Stimulated activated CD4-positive, alpha-beta T cell treated with anti-CD3 and anti-CD28 coated beads, Interleukin-12 subunit alpha, Interleukin-12 subunit beta, amount 100 ng/mL, for 24 hours (primary cell): Measurements from ENCODE around the gene CPA4.
A peak's percentile ranks its signal among the peaks of the same experiment; 100 is the strongest.

Experiments used
- DNase-seq, 2 experiments: peaks; one replicate each; pipeline ENCODE4 v3.0.0-alpha.2; 2020; ENCODE audit warnings: low read depth in 2 of 2

The CPA4 gene

DNA sequence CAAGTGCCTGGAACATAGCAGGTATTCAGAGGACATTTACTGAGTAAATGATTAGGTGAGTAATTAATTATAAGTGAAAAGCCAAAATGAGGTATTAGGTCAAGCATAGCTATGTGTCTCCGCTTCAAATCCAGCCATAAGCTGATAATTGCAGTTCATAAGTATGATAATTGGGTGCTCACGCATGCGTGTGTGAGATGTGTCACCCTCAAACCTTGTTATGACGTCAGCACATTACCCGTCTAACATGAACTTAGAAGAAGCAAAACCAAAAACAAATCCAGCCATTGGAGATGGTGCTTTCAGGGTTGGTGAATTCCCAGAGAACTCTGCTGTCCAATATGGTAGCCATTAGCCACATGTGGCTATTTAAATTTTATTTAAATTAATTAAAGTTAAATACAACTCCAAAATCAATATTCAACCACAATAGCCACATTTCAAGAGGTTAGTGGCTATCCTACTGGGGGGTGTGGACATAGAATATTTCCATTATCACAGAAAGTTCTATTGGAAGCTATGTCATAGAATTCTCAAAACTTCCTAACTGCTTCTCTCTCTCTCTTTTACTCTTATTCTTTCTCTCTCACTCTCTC, 51.4 kb downstream of the CPA4 start, which contains the start of gene CPA5:
Gene CPA5 (plus strand): TSS at position 546 of the 596 bp plus-strand sequence. CDS start 1,670 bp downstream, outside the sequence.
- DNase-seq, result no peak

DNA sequence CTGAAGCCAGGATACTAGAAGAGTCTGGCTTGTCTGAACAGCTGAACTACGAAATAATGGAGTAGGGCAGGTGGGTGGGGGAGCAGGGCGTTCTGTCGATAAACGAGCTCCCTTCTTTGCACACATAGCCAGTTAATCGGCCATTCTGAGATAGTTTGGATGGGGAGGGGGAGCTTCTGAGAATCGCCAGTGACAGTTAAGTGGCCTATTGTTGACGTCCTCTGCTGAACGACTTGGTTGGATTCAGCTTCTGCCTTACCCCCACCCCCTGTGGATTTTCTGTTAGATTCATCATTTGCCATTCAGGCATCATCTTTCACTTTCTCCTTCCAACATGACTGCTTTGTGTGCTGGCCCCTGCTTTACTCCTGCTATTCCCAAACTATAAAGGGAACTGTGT, 52.2 kb downstream of the CPA4 start:
- DNase-seq, result no peak

DNA sequence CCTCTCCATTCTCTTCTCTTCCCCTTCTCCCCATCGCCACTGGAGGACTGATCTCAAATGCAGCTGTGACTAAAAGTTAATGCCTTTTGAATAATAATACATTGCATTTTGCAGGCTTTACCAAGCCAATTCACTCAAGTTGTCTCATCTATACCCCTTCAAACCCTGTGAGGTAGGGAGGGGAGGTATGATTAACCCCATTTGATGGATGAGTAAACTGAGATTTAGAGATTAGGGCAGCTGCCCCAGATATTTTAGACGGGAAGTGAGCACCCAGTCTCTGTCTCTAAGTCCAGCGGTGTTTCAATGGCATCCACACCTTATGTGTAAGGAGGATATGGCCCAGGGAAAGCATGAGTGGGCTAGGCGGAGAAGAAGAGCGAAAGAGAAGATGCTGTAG, 52.8 kb downstream of the CPA4 start:
- no peak for DNase-seq

DNA sequence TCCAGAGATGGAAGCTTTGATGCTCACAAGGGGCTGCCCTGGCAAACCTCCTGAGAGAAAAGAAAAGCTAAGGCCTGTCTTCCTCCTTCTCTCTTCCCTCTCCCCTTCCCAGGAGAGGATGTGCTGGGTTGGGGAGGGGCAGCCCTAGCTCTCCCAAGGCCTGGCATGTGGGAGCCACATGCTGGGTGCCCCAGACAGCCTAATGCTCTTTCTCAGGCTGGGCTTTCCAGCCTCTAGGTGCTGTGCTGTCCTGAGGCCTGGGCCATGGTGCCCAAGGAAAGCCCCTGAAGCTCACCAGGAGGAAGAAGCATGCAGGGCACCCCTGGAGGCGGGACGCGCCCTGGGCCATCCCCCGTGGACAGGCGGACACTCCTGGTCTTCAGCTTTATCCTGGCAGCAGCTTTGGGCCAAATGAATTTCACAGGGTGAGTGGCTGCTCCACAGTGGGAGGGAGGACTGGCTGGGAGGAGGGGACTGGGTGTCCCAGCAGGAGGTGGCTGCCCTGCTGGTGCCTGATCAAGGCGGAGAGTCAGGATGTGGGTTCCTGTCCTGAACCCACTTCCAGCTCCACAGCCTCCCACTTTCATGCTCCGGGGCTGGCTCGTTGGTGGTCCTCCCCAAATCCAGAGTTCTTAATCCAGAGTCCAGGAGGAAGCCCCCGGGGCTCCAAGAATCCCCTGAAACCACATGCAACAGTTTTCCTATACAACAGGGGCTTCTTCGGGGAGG, 53.4 kb downstream of the CPA4 start:
- no peak for DNase-seq

DNA sequence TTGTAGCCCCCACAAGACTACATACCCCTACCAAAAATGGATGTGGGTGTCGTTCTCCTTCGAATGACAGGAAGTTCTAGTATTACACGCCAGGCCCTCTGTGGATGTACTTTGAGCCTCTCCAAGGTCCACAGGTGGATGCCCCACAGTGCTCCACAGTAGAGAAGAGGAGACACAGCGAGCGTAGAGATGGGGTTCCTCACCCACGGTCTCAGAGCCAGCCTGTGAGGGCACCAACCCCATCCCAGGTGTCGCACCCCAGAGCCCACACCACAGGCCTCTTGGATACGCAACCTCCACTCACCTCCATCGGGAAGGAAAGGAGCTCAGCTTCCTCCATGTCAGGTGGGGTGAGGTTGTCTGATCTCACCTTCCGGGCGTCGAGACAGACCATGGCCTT, 54.0 kb downstream of the CPA4 start:
- no peak for DNase-seq

DNA sequence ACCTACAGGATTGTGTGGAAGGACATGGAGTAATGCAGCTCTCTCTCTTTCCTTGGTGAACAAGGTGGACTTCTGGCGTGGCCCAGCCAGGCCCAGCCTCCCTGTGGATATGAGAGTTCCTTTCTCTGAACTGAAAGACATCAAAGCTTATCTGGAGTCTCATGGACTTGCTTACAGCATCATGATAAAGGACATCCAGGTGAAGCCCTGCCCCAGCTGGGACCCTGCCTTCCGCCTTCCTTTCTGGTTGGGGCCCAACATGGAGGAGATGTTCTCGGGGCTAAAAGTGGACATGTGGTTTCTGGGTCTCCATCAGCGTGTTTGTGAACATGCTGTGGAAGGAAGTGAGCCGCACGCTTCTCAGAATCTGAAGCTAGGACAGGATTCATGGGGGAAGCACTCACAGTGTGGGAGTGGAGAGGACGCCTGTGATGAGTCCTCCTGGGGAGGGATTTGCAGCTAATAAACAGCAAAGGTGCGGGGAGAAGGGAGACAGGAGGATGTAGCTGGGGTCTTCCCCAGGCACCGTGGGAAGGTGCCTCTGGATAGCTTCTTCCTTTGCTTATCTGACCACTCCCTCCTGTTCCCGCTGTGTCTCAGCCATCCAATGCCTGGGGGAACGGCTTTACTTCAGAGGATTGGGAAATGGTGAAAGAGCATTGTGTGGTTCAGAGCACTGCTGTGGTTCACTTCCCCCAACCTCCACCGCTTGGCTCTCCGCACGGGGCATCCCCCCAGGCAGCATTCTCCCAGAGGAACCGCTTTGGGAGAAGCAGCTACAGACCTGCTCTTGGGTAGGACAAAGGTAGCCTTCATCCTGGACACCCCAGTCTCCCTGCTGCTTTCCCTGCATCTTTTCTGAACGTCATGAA, 57.2 kb downstream of the CPA4 start:
- DNase-seq, result no peak

DNA sequence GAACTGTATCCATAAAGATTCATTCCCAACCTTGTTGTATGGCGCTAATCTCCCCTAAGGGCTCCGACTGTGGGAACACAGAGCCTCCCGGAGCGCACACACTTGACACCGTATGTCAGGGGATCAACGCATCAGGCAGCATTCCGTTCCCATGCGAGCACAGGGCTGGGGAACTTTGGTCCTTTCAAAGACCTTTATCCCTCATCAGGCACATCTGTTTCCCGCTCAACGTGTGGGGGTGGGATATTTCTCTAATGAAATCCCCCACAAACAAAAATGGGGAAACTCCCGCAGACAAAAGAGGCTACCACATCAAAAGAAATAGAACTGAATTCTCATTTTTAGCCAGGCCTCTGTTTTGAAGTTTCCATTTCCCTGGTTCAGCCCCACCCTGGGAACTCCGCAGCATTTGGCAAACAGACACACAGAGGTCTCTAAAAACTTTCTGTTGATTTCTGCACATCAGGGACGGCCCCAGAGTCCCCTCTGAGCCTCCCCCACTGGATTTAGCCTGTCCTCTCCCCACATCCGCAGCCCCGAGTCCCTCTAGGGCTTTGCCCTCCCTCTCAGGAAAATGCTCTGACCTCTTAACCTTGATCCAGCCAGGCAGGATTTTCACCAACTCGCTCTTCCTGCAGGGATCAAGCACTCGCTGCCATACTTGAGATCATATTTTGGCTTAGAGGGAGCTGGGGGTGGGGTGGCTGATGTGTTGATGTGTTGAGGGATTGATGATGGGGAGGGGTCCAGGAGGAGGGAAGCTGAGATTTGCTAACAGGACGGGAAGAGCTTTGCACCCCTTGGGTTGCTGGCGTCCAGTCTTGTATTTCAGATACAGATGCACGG, 58.2 kb downstream of the CPA4 start:
- DNase-seq, result no peak

DNA sequence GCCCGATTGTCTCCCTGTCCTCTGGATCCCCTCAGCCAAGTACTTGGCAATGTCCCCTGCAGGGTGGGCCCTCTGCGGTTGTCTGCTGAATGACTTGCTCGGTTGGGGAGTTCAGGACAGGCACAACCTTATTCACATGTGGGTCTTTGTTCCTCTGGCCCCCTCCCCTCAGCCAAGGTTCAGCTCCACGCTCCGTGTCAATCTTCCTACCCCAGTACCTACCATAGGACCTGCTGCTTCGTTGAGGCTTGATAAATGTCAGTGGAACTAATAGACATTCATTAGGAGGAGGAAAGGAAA, 58.8 kb downstream of the CPA4 start:
- no peak for DNase-seq

DNA sequence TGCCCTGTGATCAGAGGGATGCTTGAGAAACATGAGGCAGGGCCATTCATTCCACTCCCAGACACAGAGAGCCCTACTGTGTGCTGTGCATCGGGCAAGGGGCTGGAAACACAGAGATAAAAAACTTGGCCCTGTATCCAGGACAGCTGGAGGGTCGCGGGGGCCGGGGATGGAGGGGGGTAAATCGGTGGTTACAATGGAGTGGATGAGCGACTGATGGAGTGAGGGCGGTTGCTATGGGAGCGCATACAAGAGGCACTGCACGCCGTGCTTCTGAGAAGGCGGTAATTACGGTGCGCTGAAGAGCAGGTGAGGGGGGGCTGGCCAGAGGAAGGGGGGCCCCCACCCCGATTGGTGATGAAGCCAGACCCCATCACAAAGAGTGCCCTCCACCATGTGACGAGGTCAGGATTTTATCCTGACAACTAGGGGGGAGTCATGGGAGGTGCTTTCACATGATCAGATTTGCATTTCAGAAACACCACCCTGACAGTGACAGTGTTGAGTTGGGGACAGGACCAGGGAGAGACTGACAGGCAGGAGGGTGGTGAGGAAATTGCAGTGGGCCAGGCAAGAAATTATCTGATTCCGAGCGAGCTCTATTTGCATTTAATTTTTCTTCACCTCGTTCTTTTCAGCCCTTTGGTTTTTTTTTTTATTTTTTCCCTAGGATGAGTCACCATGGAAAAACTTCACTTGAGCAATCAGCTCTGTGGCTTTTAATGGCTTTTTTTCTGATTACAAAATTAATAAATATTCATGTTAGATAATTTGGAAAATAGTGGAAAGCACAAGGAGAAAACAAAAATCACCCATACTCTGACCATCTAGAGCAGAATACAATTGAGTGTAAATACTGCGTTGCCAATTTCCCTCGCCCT, 59.5 kb downstream of the CPA4 start:
- no peak for DNase-seq

DNA sequence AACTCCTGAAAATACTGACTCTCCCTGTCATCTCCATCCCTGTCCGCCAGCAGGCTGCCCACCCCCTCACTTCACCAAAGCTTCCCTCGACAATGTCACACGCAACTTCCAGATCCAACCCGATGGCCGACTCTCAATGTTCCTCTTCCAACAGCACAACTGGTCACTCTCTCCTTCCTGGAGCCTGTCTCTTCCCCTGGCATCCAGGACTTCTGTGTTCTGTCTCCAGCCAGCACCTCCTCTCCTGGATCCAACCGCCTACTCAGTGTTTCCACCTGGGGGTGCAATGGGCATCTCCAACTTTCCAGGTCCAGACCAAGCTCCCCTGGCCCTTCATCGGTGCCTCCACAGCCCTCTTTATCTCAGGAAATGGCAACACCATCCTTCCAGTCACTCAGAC, 60.2 kb downstream of the CPA4 start:
- no peak for DNase-seq

DNA sequence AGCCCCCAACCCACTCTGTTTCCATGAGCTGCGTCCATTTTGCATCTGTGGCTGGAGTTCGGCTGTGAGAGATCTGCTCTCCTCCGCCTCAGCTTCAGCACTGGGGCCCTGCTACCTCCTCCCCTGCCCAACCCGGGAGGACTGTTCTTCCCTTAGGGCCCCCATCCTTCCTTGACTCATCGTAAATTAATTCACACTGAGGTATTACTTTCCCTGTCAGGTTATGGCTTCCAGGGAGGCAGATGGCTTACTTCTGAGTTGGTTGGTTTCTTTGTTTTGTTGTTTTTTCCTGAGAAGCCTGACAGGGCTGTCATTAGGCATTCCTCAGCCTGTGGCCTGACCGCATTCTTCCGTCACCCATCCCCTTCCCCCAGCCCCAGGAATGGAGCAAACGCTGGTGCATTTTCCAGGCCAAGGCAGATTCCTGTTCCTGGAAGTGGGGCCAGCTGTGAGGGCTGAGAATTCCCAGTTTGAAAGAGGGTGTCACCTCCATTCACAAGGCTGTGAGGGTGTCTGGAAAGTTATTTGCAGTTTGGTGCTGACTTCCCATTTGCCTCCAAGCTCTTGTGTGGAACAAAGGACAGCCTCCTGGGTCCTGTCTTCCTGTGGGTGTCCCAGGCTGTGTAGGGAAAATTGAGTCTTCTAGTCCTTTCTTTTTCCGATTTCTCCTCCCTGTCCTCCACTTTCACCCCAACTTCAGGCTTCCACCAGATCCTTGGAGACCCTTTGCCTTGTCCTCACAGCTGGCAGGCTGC, 63.3 kb downstream of the CPA4 start:
- DNase-seq, result no peak

DNA sequence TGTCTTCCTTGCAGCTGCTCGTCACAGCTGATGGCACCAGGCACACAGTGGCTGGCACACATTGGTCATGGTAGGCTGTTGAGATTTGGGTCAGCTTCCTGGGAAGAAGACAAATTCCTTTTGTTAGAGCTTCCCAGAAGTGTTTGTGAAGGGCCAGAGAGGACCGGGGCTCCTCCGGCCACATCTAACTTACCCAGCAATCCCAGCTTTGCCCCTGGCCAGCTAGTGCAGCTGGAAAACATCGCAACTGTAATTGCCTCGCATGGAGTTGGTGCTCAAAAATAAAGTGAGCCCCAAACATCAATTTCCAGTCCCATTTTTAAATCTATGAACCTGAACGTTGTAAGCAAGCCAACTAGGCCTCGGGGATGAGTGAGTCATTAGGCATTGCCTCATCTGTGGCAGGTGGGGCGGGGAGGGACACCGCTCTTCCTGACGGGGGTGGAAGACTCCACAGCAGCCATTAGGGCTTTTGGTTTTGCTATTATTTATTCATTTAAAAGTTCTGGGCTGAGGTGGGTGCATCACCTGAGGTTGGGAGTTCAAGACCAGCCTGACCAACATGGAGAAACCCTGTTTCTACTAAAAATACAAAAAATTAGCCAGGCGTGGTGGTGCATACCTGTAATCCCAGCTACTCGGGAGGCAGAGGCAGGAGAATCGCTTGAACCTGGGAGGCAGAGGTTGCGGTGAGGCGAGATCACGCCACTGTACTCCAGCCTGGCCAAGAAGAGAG, 64.1 kb downstream of the CPA4 start:
- no peak for DNase-seq

DNA sequence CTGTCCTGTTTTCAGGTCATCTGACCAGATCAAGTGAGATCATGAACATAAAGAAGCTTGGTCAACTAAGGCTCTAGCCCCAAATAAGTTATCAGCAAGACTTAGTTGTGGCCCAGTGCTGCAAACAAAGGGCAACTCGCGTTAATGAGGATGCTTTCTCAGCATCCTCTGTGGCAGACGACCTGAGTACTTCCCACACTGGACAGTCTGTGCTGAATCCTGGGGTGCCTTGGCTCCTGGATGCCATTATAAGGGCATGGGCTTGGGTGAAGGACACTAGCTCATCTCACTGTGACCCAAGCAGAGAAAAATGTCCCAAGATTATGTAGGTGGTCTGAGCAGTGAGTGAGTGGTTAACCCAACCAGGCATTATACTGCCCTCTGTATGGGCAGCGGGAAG, 65.5 kb downstream of the CPA4 start:
- no peak for DNase-seq

DNA sequence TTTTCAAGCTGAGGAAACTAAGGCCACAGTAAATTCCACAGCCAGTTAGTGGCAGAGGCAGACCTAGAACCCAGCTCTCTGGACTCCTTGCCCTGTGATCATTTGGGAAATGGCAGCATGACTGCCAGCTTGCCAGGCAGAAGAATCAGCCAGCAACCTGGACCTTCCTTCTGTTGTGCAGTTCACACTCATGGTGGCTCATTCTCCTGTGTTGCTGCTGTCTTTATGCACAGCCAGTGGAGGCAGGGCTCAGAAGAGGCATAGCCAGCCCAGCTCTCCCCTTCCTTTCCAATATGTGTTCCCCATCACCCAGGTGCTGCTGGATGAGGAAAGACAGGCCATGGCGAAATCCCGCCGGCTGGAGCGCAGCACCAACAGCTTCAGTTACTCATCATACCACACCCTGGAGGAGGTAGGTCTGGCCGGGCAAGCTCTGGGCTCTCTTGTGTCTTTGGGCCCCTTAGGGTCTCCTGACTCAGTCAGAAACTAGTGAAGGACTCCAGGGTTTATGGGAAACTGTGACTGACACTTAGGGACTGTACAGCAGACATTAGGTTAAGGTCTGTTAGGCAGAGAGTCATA, 66.4 kb downstream of the CPA4 start:
- no peak for DNase-seq

DNA sequence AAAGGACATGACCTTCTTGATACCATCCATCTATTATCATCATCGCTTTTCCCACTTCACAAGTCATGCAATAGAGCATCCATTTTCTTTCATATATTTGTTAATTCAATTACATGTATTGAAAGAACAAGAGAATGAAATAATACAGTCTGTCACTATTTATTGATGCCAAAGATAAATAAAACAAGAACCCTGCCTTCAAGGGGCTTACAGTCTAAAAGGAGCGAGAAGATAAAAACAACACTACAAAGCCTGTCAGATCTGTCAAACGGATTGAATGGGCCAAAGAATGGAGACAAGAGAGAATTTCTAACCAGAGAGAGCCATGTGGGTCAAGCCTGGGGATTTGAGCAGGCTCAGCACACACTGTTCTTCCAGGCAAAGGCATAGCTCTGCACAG, 67.6 kb downstream of the CPA4 start:
- DNase-seq, result no peak

DNA sequence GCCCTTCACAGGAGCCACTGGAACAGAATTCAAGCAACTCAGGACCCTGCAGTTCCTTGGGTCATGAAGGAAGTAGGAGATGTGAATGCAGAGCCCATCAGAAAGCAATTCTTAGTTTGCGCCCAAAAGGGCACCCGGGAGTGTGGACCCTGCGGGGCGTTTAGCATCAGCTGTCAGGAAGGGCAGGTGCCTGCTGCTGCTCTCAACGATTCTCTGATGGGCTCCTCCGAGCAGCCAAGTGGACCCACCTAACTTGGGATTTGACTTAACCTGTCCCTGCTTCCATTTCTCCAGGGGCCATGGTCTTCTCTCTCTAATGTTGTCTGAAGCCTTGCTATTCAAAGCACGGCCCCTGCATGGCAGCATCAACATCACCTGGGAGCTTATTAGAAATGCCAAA, 68.7 kb downstream of the CPA4 start:
- no peak for DNase-seq

DNA sequence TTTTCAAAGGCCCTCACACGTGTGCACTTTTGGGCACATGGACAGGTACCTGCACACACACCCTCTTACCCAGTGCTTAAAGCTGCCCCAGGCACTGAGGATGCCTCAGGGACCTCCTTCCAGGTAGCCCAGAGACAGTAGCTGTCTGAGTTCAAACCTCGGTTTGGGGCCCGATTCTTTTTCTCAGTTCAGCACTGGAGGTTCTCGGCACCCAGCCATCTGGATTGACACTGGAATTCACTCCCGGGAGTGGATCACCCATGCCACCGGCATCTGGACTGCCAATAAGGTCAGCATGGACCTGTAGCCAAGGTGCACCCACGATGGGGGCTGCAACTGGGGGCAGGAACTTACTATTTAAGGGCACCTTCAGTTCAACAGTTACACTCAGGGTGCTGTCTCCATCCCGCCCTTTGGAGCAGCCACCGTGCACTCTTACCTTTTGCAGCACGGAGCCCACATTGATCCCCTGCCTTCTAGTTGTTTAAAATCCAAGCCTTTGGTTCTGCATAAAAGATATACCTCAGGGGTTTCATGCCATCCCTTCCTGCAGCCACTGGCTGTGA, 69.4 kb downstream of the CPA4 start:
- no peak for DNase-seq

DNA sequence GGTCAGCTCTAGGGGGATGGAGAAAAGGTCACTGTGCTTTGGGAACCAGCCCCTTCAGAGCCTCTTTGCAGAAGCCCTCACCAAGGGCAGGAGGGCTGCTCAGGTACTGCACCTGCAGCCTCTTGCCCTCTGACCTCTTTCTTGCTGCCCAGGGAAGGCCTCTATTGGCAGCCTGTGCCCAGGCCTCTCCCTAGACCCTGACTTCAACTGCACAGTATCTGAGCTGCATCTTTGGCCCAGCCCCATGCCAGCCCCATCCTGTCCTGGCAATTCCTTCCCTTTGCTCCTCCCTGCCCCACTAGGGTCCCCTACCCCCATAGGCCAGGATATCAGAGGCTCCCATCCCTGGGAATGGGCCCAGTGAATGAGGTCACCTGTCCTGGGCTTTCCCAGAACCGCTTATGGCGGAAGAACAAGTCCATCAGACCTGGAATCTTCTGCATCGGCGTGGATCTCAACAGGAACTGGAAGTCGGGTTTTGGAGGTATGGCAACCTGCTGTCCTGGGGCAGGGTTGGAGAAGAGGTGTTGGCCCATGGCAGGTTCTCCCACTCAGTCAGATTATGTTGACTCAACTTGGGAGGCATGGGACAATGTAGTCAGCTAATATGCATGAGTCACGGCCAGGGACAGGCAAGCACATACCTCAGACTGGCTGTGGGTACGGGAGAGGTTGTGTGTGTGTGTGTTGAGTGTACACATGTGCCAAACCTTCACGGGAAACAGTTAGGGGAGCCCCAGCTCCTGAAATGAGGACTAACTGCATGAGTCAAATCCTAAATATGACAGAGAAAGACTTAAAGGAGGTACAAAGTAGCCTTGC, 70.3 kb downstream of the CPA4 start:
- peak in 1 of 2 experiments; percentile 43 for DNase-seq
